SJCRH30 (cell line): ENCODE data around the gene CAMK2A. TPM values are rescaled to one million over a fixed set of nuclear protein-coding genes. Genes with fewer than 3 reads are reported as not detected.

Source experiments
- DNase-seq, 2 experiments: peaks; one replicate each; pipeline ENCODE4 v3.0.0-alpha.2; 2015 to 2020
- H3K27ac ChIP-seq: fragments of 250-450 bp; sonication (Bioruptor Pico); 2 replicates; pipeline ENCODE4 v1.5.1; 2020; ENCODE audit warnings: mild to moderate bottlenecking, moderate library complexity
- H3K27me3 ChIP-seq: fragments of 250-450 bp; sonication (Bioruptor Pico); 2 replicates; pipeline ENCODE4 v1.5.1; 2020; ENCODE audit warnings: mild to moderate bottlenecking, moderate library complexity
- H3K36me3 ChIP-seq: fragments of 250-450 bp; sonication (Bioruptor Pico); 2 replicates; pipeline ENCODE4 v1.5.1; 2020; ENCODE audit warnings: mild to moderate bottlenecking, moderate library complexity
- H3K4me1 ChIP-seq: fragments of 250-450 bp; sonication (Bioruptor Pico); 2 replicates; pipeline ENCODE4 v1.5.1; 2020; ENCODE audit warnings: mild to moderate bottlenecking, moderate library complexity
- H3K4me3 ChIP-seq: fragments of 250-450 bp; sonication (Bioruptor Pico); 2 replicates; pipeline ENCODE4 v1.5.1; 2020; ENCODE audit warnings: mild to moderate bottlenecking, moderate library complexity
- H3K9me3 ChIP-seq: fragments of 250-450 bp; sonication (Bioruptor Pico); replicated peaks from 2 replicates; pipeline ENCODE4 v1.5.1; 2020; ENCODE audit warnings: mild to moderate bottlenecking, moderate library complexity
- total RNA-seq: library from RNA; depleted of rRNA; stranded (reverse); fragments of >200 nt; shearing (Covaris generic); gene quantifications from 2 replicates; pipeline ENCODE4 v1.2.3, GENCODE V29; 2014

Gene CAMK2A
- total RNA-seq, 1 experiment from 2014 or later, result 0.42 TPM

DNA sequence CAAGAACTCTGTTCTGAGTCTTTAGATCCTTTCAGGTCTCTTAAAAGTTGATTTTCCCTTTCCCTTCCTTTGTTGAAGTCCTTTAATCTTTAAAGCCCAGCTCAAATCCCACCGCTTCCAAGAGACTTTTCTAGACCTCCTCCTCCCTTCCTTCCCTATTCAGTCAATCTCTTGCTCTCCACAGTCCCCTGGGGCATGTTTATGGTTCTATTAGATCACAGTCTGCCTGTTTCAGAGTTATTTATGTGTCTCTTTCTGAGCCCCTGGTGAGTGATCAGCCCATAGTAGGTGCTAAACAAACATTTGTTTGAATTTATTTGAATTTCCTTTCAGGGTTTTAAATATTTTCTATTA is 20.3 kb upstream of the CAMK2A start:
- no peaks in the 10 kb centered on the region for H3K27me3 ChIP-seq
- H3K4me3 ChIP-seq, result no peak overlapping the region
- no peak for DNase-seq
- no peaks in the 10 kb centered on the region for H3K9me3 ChIP-seq
- H3K36me3 ChIP-seq, result no peaks in the 10 kb centered on the region
- H3K27ac ChIP-seq, result no peak overlapping the region
- H3K4me1 ChIP-seq, result peaks cover 48% of the 10 kb centered on the region

DNA sequence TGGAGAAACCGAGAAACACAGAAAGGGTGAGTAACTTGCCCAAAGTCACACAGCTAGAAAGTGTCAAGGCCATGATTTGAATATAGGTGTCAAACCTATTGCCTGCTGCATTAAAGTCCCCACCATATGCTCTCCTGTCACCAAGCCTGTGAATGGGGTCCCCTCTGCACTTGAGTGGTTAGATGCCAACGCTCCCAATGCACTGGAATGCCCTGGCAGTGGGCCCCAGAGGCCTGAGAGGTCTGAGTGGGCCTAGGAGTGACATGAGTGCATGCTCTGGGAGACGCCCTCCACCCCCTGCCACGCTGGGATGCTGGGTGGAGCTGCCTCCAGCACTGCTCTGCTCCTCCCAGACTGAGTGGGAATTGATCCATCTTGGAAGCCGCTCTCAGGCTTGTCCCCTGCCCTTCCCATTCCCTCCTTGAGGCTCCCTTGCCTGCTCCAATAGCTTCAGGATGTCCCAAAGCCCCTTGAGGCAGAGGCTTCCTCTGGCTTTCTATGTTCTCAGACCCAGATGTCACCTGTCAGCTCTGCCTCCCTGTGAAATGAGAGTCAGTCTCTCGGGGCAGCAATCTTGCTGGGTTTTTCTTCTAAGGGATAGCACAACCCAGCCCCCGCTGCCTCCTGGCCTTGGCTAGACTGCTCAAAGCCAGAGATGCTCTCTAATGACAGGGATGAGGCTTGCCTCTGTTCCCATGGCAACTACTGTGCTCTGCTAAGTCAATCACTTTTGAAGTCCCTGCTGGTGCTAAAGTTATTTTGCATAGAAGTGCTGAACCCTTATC is 19.7 kb upstream of the CAMK2A start:
- no peaks in the 10 kb centered on the region for H3K36me3 ChIP-seq

DNA sequence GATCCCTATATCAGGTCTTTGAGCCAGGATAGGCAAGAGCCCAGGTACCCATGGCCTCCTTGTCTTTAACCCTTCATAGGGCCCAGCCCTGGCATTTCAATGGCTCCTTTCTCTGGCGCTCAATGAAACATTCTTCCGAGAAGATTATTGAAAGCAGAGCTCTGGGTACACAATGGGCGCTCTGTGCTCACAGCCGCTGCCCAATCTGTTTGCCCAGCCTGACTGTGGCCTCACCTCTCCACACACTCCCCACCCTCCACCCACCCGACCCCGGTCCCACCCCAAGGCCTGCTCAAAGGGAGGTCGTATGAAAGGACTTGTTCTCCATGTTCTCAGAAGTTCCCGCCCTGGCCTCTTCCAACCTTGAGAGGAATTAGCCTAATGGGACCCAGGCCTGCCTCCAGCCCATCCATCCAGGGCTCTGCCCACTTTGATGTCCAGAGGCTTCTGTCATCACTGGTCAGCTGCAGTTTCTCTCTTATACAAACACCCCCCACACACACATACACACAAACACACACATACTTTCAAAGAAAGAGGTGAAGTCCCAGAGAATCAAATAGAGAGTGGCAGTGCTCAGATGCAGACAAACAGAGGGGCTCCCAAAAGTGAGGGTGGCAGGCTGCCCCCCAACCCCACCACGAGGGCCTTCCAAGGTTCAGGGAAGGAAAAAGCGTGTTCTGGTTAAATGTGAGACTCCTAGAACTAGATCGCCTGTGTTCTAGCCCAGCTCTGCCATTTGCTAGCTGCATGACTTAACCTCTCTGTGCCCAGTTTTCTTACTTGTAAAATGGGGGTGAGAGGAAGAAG is 18.2 kb upstream of the CAMK2A start:
- Histone ChIP-seq H3K36me3 (no peaks in the 10 kb centered on the region), H3K27me3 (no peaks in the 10 kb centered on the region), H3K4me3 (no peak overlapping the region), H3K27ac (no peak overlapping the region), H3K9me3 (no peaks in the 10 kb centered on the region), H3K4me1 (peaks cover 28% of the 10 kb centered on the region)
- no peak for DNase-seq

More for the DNA sequence above, 19.7 kb upstream of the CAMK2A start:
- DNase-seq, result peak in 1 of 2 experiments; percentile 32
- Histone ChIP-seq H3K4me3 (no peak overlapping the region), H3K9me3 (no peaks in the 10 kb centered on the region), H3K4me1 (peaks cover 42% of the 10 kb centered on the region), H3K27ac (no peak overlapping the region), H3K27me3 (no peaks in the 10 kb centered on the region)

DNA sequence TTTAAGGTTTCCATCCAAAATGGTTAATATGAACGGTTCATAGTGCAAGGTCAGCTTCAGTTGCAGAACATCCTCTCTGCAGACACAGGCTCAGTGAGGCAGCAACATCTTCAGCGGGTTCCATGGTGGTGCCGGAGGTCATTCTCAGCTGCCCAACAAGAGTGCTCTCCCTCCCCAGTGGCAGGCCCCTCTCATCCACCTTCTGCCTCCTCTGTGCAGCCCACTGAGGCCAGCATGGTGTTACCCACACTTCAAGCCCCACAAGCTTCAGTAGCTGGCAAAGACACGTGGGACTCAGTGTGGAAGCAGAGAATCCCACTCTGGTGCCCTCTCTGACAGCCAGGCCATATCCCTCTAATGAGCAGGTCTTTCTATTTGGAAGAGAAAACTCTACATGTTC is 17.2 kb upstream of the CAMK2A start:
- DNase-seq, result no peak
- H3K4me1 ChIP-seq, result peaks cover 27% of the 10 kb centered on the region
- no peak overlapping the region for H3K4me3 ChIP-seq
- no peaks in the 10 kb centered on the region for H3K27me3 ChIP-seq
- no peak overlapping the region for H3K27ac ChIP-seq
- H3K36me3 ChIP-seq, result no peaks in the 10 kb centered on the region
- H3K9me3 ChIP-seq, result no peaks in the 10 kb centered on the region

DNA sequence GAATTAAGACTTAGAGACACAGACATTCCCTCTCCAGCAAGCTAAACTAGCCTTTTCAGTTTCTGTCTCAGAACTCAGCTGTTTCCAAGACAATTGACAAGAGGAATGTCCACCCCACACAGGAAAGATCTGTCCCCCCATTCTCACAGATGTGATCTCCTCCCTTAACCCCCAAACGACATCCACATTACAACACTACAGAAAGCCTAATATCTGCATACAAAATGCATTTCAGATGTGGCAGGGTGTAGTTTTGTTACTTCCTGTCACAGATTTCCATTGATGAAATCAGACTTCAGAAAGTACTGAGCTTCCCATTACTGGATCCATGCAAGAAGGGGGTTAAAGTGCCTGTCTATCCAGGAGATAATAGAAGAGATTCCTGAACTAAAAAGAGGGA is 16.0 kb upstream of the CAMK2A start:
- peaks cover 31% of the 10 kb centered on the region for H3K4me1 ChIP-seq
- no peak overlapping the region for H3K27ac ChIP-seq
- H3K27me3 ChIP-seq, result no peaks in the 10 kb centered on the region
- no peak for DNase-seq
- H3K36me3 ChIP-seq, result no peaks in the 10 kb centered on the region
- H3K4me3 ChIP-seq, result no peak overlapping the region
- no peaks in the 10 kb centered on the region for H3K9me3 ChIP-seq

DNA sequence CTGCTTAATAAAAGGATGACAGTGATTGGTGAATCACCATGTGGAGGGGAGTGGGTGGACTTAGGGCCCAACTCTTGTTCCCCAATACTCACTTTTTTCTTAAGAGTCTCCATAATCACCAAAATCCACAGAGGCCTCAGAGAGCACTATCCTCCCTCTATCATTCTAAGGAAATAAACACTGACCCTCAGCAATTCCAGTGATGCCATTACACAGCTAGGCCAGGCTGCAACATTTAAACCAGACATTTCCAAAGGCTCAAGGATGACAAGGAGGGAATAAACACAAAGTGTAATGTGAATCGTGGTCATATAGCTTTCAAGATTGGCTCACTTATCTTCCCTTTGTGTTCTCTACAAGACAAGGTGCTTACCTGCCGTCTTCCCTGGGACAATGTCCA is 15.5 kb upstream of the CAMK2A start:
- no peaks in the 10 kb centered on the region for H3K9me3 ChIP-seq
- no peaks in the 10 kb centered on the region for H3K27me3 ChIP-seq
- H3K4me1 ChIP-seq, result peaks cover 28% of the 10 kb centered on the region
- H3K27ac ChIP-seq, result no peak overlapping the region
- H3K36me3 ChIP-seq, result no peaks in the 10 kb centered on the region
- no peak for DNase-seq
- no peak overlapping the region for H3K4me3 ChIP-seq

DNA sequence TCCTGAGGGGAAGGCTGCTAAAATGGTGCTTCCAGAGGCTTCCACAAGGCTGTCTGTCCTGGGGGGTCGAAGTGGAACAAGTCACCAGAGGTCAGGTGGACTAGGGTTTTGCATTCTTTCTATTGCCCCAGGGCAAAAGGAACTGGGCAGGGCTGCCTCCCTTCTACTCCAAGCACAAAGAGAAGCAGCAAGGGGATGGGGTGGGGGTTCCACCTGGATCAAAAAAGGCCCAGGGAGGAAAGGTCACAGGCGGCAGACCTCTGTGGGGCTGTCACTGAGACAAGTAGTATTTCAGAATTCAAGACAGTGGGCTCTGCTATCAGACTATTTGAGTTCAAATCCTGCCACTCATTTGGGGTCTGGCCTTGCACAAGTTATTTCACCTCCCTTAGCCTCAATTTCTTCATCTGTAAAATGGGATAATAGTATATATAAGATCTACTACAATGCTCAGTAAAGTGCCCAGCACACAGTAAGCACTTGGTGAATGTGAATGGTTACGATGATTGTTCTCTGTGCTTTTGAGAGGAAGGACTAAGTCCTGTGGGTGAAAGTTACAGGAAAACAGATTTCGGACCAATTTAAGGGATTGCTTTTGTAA is 15.0 kb upstream of the CAMK2A start:
- Histone ChIP-seq H3K27me3 (no peaks in the 10 kb centered on the region), H3K9me3 (no peaks in the 10 kb centered on the region), H3K27ac (no peak overlapping the region), H3K4me1 (peaks cover 28% of the 10 kb centered on the region), H3K36me3 (no peaks in the 10 kb centered on the region), H3K4me3 (no peak overlapping the region)
- no peak for DNase-seq

DNA sequence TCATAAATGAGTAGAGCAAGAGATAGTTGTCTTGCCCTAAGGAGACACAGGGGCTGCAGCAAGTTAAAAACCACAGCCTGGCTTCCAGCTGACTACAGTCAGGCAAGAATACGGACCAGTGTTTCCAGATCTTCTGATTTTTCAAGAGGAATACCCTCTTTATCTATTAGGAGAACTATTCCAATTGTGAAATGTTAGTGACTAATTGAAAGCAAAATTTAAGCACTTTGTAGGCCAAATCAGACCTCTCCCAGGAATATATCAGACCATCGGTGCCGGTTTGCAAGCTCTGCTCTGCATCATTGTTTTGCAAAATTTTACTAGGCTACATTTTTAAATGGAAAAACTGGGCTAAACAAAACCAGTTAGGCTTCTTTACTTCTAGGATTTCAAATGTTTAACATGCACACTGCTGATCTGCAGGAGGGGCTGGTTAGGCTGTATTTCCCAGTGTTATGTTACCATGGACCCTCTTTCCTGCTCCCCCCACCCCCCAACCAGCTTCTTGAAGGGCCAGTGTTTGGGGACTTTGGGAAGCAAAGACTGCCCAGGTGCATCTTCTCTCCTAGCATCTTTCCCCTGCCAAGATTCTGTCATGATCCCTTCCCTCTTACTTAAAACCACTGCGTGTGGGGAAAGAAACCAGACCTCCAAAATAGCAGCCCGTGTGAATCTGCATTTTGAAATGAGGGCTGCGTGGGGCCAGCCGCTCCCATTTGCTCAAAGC is 14.2 kb upstream of the CAMK2A start:
- no peak overlapping the region for H3K27ac ChIP-seq
- no peak for DNase-seq
- H3K4me3 ChIP-seq, result no peak overlapping the region

DNA sequence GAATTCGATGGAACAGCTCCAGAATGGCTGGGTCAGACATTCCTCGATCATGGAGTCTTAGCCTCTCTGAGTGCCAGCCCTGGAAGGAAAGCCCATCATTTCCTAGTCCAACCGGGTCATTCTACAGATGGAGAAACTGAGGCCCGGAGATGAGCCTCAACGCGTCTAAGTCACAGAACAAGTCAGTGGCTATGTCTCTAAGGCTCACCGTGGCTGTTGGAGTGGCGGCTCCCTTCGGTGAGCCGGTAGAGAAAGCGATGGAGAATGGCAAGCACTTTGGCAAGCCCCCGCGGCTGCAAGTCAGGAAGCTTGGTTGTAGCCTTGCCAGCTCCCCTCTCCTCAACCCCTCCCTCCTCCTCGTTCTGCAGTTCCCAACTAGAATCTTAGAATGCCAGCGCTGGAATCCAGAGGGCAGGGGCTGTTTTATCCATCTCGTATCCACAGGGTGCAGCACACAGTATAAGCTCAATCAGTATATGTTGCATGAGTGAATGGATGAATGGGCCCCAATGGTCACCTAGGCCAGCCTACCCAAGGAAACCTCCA is 13.6 kb upstream of the CAMK2A start:
- no peak overlapping the region for H3K4me3 ChIP-seq
- H3K9me3 ChIP-seq, result no peaks in the 10 kb centered on the region
- no peak for DNase-seq
- H3K4me1 ChIP-seq, result peaks cover 27% of the 10 kb centered on the region
- H3K27me3 ChIP-seq, result no peaks in the 10 kb centered on the region
- H3K36me3 ChIP-seq, result no peaks in the 10 kb centered on the region
- H3K27ac ChIP-seq, result no peak overlapping the region

More for the DNA sequence above, 14.2 kb upstream of the CAMK2A start:
- Histone ChIP-seq H3K36me3 (no peaks in the 10 kb centered on the region), H3K4me1 (peaks cover 28% of the 10 kb centered on the region), H3K27me3 (no peaks in the 10 kb centered on the region), H3K9me3 (no peaks in the 10 kb centered on the region)

DNA sequence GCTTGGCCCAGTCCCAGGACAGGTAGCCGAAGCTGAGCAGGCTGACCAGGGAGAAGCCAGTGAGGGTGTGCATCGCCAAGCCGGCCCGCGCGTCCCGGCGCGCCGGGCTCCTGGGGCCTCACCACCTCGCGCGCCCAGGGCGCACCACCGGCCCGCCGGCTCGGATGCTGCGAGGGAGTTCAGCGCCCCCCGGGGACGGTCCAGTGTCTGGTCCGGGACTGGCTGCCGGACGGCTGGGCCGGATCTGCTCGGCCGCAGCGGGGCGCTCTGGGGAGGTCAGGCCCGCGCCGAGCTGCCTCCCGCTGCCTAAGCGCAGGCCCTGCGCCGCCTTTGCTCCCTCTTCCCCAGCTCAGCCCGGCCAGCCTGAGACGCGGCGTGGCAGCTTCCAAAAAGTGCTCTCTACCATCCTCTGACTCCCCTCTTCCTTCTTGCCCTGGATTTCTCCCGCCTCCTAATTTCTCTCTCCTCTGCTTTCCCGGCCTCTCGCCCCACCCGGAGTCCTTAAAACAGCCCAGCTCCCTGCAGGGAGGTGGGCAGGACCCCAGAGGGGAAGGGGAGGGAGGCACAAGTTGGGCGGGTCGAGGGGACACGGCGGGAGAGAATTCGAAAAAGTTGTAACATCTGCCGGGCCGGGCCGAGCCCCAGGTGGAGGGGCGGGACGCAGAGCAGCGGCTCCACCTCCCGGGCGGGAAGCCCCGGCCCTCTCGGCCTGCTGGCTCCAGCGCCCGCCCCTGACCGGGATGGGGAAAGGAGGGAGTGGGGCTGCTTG is 12.9 kb upstream of the CAMK2A start, which contains the start of gene ARSI:
Gene ARSI, minus strand, starts transcription at position 605 of the 769 bp plus-strand sequence. Its CDS starts 532 bp downstream, at position 73.
- Histone ChIP-seq H3K9me3 (no peaks in the 10 kb centered on the region), H3K27me3 (no peaks in the 10 kb centered on the region), H3K4me3 (no peak within 1 kb of the TSS), H3K4me1 (peaks cover 27% of the 10 kb centered on the region), H3K27ac (no peak within 1 kb of the TSS), H3K36me3 (no peaks in the 10 kb centered on the region)
- no peak for DNase-seq

DNA sequence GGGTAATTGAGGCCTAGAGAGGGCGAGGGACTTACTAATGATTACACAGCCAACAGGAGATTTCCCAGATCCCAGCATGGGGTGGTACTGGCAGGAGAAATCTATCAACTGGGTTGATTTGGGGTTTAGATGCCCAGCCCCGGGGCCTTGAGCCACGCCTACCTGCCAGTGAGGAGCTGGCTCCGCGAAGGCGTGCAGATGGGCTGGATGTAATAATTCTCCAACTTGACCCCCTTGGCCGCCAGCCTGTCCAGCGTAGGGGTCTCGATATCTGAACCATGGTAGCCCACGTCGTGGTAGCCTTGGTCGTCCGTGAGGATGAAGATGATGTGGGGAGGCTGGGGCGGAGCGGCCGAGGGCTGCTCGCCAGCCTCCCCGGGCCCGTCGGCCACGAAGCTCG is 12.3 kb upstream of the CAMK2A start:
- Histone ChIP-seq H3K4me3 (no peak overlapping the region), H3K9me3 (no peaks in the 10 kb centered on the region), H3K4me1 (peaks cover 27% of the 10 kb centered on the region), H3K27ac (no peak overlapping the region), H3K36me3 (no peaks in the 10 kb centered on the region), H3K27me3 (no peaks in the 10 kb centered on the region)
- DNase-seq, result no peak

DNA sequence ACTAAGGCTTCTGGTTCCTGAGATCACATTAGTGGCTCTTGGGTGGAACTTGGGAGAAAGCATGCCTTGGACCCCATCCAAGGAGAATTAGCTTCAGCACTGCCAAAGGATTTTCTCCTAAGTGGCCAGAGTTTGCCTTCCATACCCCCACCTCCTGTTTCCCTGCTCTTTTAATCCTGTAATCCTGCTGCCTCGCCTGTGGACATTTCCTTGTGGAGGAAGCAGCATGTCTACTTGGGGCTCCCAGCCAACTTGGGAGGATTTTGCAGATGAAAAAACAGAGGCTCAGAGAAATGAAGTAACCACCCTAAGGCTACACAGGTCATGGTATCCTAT is 11.6 kb upstream of the CAMK2A start:
- no peak overlapping the region for H3K27ac ChIP-seq
- H3K9me3 ChIP-seq, result no peaks in the 10 kb centered on the region
- H3K4me1 ChIP-seq, result peaks cover 27% of the 10 kb centered on the region
- peak; percentile 40 to 68 for DNase-seq
- H3K36me3 ChIP-seq, result no peaks in the 10 kb centered on the region
- H3K4me3 ChIP-seq, result no peak overlapping the region
- H3K27me3 ChIP-seq, result no peaks in the 10 kb centered on the region

DNA sequence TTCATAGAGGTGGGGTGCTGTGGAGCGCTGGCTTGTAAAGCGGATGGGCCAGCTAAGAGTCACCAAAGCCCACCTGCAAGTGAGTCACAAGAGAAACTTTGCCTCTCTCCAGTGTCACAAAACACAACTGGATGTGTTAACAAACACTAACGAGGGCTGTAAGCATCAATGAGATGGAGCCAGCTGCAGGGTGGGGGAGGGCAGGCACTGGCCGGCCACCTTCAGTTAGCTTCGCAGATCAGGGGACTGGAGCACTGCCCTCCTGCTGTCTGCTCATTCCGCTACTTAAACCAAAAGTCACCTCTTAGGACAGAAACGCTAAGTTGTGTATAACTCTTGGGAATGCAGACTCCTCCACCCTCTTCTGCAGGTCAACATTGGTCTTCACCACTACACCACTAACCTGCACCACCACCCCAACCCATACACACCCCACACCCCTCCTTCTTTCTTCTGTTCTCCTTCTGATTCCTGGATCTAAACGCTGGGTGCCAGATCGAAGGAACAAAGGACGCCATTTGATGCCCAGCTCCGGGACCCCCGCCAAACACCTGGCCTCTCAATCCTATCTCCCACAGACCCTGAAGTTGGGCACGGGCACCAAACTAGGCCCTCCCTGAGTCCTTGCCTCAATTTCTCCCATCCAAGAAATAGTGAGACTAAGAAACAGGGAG is 11.1 kb upstream of the CAMK2A start:
- H3K9me3 ChIP-seq, result no peaks in the 10 kb centered on the region
- DNase-seq, result peak in 1 of 2 experiments; percentile 29
- H3K36me3 ChIP-seq, result no peaks in the 10 kb centered on the region

More for the DNA sequence above, 11.1 kb upstream of the CAMK2A start:
- Histone ChIP-seq H3K27ac (no peak overlapping the region), H3K4me1 (peaks cover 27% of the 10 kb centered on the region), H3K4me3 (no peak overlapping the region), H3K27me3 (no peaks in the 10 kb centered on the region)
